Prostate gland (tissue), 2 donors: ENCODE data around the gene OR13J1. TPM values are rescaled to one million over a fixed set of nuclear protein-coding genes. Genes with fewer than 3 reads are reported as not detected.

Source experiments
- DNase-seq: peaks from one replicate; pipeline ENCODE4 v3.0.0-alpha.2; 2019; ENCODE audit warnings: low spot score
- H3K27ac ChIP-seq, 2 donors: fragments of 200-600 bp; sonication (generic); 2 replicates each; pipeline ENCODE4 v1.5.1; 2017 to 2019
- H3K27me3 ChIP-seq: fragments of 200-600 bp; sonication (generic); replicated peaks from 2 replicates; pipeline ENCODE4 v1.5.1; 2019; ENCODE audit not compliant: insufficient read depth
- H3K36me3 ChIP-seq, 2 donors: fragments of 200-600 bp; sonication (generic); 1 replicate in 1 of 2; 2 replicates in 1 of 2; pipeline versions ENCODE4 v1.5.1 to v1.8.1; 2017 to 2019
- H3K4me1 ChIP-seq: fragments of 200-600 bp; sonication (generic); replicated peaks from 2 replicates; pipeline ENCODE4 v1.5.1; 2019
- H3K4me3 ChIP-seq, 2 donors: fragments of 200-600 bp; sonication (generic); 2 replicates each; pipeline ENCODE4 v1.5.1; 2017 to 2019
- H3K9me3 ChIP-seq: fragments of 200-600 bp; sonication (generic); 2 replicates; pipeline ENCODE4 v1.5.1; 2017
- POLR2A ChIP-seq: fragments of 450-650 bp; IDR thresholded peaks from one replicate; pipeline ENCODE4 v1.6.1; 2016; ENCODE audit warnings: antibody characterized with exemption, mild to moderate bottlenecking
- POLR2AphosphoS5 ChIP-seq: sonication (generic); formaldehyde crosslinking; IDR thresholded peaks from one replicate; pipeline ENCODE4 v1.6.1; 2017; ENCODE audit warnings: antibody characterized with exemption
- WGBS: methylation state at CpG from one replicate; pipeline ENCODE4 v1.1.5; 2018; 5-methylcytosine and 5-hydroxymethylcytosine counted together
- intact Hi-C: fragments of 100-400 bp; cut with DNase I; formaldehyde crosslinking; loops from one replicate; pipeline ENCODE4 v1.14.2; 2022
- total RNA-seq, 2 donors: library from RNA; depleted of rRNA; stranded (reverse); fragments of >200 nt; gene quantifications; one replicate each; pipeline ENCODE4 v1.1.0, GENCODE V29; 2016
- TF ChIP-seq, protein P1 (sequence below), 4 experiments: fragments of 200-600 bp in 2 of 4; fragments of 450-650 bp in 2 of 4; sonication (generic) in 2 of 4; IDR thresholded peaks; 1 replicate in 3 of 4; 2 replicates in 1 of 4; pipeline ENCODE4 v1.5.1; 2016 to 2019; ENCODE audit warnings: antibody characterized with exemption in 4 of 4, mild to moderate bottlenecking in 2 of 4, moderate library complexity in 2 of 4

Gene OR13J1
- total RNA-seq, 2 donors from 2014 or later, result not detected

DNA sequence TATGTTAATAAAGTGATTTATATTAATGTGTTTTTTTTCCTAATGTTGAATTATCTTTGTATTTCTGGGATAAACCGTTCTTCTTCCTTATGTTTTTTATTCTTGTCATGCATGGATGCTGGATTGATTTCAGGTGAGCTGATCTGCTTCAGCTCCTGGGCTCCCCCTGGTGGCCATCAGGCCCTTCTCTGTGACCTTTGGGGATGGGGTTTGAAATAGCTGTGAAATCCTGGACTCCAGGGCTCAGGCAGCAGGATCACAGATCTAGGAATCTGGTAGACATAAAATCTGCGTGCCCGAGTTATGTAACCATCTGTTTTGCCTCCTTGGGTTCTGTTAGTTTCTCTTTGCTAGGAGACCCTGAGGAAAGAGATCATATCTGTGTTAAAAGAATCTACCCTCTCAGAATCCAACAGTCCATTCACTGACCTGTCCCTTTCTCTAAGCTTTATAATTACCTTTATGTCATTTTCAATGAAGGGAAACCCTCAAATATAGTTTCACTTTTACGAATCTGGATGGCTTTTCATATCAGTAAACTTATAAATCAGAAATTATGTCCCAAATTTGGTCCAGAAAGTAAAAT is 12.2 kb upstream of the OR13J1 start:
- H3K4me3 ChIP-seq, result no peak overlapping the region
- H3K36me3 ChIP-seq, result no peaks in the 10 kb centered on the region
- H3K9me3 ChIP-seq, result no peaks in the 10 kb centered on the region
- DNase-seq, result peak; percentile 76
- no peaks in the 10 kb centered on the region for H3K4me1 ChIP-seq
- TF ChIP-seq, protein P1, sequence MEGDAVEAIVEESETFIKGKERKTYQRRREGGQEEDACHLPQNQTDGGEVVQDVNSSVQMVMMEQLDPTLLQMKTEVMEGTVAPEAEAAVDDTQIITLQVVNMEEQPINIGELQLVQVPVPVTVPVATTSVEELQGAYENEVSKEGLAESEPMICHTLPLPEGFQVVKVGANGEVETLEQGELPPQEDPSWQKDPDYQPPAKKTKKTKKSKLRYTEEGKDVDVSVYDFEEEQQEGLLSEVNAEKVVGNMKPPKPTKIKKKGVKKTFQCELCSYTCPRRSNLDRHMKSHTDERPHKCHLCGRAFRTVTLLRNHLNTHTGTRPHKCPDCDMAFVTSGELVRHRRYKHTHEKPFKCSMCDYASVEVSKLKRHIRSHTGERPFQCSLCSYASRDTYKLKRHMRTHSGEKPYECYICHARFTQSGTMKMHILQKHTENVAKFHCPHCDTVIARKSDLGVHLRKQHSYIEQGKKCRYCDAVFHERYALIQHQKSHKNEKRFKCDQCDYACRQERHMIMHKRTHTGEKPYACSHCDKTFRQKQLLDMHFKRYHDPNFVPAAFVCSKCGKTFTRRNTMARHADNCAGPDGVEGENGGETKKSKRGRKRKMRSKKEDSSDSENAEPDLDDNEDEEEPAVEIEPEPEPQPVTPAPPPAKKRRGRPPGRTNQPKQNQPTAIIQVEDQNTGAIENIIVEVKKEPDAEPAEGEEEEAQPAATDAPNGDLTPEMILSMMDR (IDR thresholded peaks at IDR 0.05), result peak; percentile 80 to 93 (median 92)
- TF ChIP-seq POLR2A (no peak), POLR2AphosphoS5 (peak; percentile 59)
- no peak overlapping the region for H3K27ac ChIP-seq
- intact Hi-C loops, result loop anchor here (5.0 kb wide), 2 partner anchors 55 to 235 kb away; partner anchors contain the start of genes FAM221B and TMEM8B
- WGBS, result 6% methylated on average over 4 of the region's 4 CpGs
- H3K27me3 ChIP-seq, result no peaks in the 10 kb centered on the region

- 66% methylated on average over 3 of the region's 3 CpGs for WGBS
- H3K27me3 ChIP-seq, result no peaks in the 10 kb centered on the region
- no peaks in the 10 kb centered on the region for H3K9me3 ChIP-seq
- TF ChIP-seq, protein P1 (IDR thresholded peaks at IDR 0.05), result no peak
- TF ChIP-seq POLR2AphosphoS5 (no peak), POLR2A (no peak)
- no peaks in the 10 kb centered on the region for H3K4me1 ChIP-seq
- no peak for DNase-seq
- intact Hi-C loops, result no loop called here
- H3K36me3 ChIP-seq, result no peaks in the 10 kb centered on the region
- H3K4me3 ChIP-seq, result no peak overlapping the region
- no peak overlapping the region for H3K27ac ChIP-seq
These were observed 2.3 kb upstream of the OR13J1 start for GRCh38 chr9:35872505-35872904.

GRCh38 chr9:35871545-35871944 is 1.3 kb upstream of the OR13J1 start:
- Histone ChIP-seq H3K27me3 (no peaks in the 10 kb centered on the region), H3K36me3 (no peaks in the 10 kb centered on the region), H3K4me3 (no peak overlapping the region), H3K4me1 (no peaks in the 10 kb centered on the region), H3K9me3 (no peaks in the 10 kb centered on the region), H3K27ac (no peak overlapping the region)
- WGBS, result 22% methylated on average over 3 of the region's 3 CpGs
- DNase-seq, result peak; percentile 38
- TF ChIP-seq, protein P1 (IDR thresholded peaks at IDR 0.05), result no peak
- no peak for TF ChIP-seq POLR2A
- no peak for TF ChIP-seq POLR2AphosphoS5
- intact Hi-C loops, result no loop called here

- H3K27me3 ChIP-seq, result no peaks in the 10 kb centered on the region
- no peaks in the 10 kb centered on the region for H3K36me3 ChIP-seq
- no peak overlapping the region for H3K4me3 ChIP-seq
- no peaks in the 10 kb centered on the region for H3K9me3 ChIP-seq
- intact Hi-C loops, result no loop called here
- DNase-seq, result peak; percentile 40
- TF ChIP-seq POLR2AphosphoS5 (no peak), POLR2A (no peak)
- TF ChIP-seq, protein P1 (IDR thresholded peaks at IDR 0.05), result no peak
- no peak overlapping the region for H3K27ac ChIP-seq
- WGBS, result 80% methylated on average over 19 of the region's 19 CpGs
- no peaks in the 10 kb centered on the region for H3K4me1 ChIP-seq
These were observed 482 bp downstream of the OR13J1 start for GRCh38 chr9:35869621-35870216.

- TF ChIP-seq, protein P1 (IDR thresholded peaks at IDR 0.05), result no peak
- TF ChIP-seq POLR2AphosphoS5, result no peak
- no peak for TF ChIP-seq POLR2A
- 71% methylated on average over 2 of the region's 2 CpGs for WGBS
- no peak overlapping the region for H3K27ac ChIP-seq
- H3K4me3 ChIP-seq, result no peak overlapping the region
- no peaks in the 10 kb centered on the region for H3K4me1 ChIP-seq
- no peaks in the 10 kb centered on the region for H3K36me3 ChIP-seq
- no peaks in the 10 kb centered on the region for H3K9me3 ChIP-seq
- intact Hi-C loops, result no loop called here
- DNase-seq, result no peak
- no peaks in the 10 kb centered on the region for H3K27me3 ChIP-seq
These were observed 1.3 kb downstream of the OR13J1 start for GRCh38 chr9:35868933-35869332.
